ENCODE results near the gene CSGALNACT2. TPM values are rescaled to one million over a fixed set of nuclear protein-coding genes. Genes with fewer than 3 reads are reported as not detected.

Gene CSGALNACT2
- total and polyA plus RNA-seq, 11 donors, result 2.6 to 17.7 (median 8.8) TPM

GRCh38 chr10:43127442-43127841 lies 10.8 kb upstream of the CSGALNACT2 start:
- Histone ChIP-seq H3K9me3 (no peaks in the 10 kb centered on the region), H3K4me3 (no peak overlapping the region), H3K4me1 (peaks cover 0 to 43% (median 0%) of the 10 kb centered on the region in 12 donors), H3K36me3 (no peaks in the 10 kb centered on the region), H3K27ac (peak overlapping the region in 1 of 12 donors; percentile 59), H3K27me3 (peaks cover 0 to 4% (median 0%) of the 10 kb centered on the region in 9 donors)
- ATAC-seq (no peak), DNase-seq (peak in 1 of 5 donors; percentile 5)
- intact Hi-C loops (cut with DNase I), result no loop called here
- TF ChIP-seq CTCF (IDR thresholded peaks at IDR 0.05), result no peak
- no peak for TF ChIP-seq POLR2A (IDR thresholded peaks at IDR 0.05)
- 85 to 89% (median 88%) methylated on average over 9 of the region's 9 CpGs for WGBS, 4 donors

DNA sequence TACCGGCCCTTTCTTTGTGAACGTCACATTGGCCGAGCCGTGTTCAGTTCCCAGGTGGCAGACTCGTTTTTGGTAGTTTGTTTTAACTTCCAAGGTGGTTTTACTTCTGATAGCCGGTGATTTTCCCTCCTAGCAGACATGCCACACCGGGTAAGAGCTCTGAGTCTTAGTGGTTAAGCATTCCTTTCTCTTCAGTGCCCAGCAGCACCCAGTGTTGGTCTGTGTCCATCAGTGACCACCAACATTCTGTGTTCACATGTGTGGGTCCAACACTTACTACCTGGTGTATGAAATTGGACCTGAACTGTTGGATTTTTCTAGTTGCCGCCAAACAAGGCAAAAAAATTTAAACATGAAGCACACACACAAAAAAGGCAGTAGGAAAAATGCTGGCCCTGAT lies 9.9 kb upstream of the CSGALNACT2 start:
- H3K36me3 ChIP-seq, result no peaks in the 10 kb centered on the region
- 80 to 88% (median 82%) methylated on average over 8 of the region's 8 CpGs for WGBS, 4 donors
- intact Hi-C loops (cut with DNase I), result no loop called here
- no peaks in the 10 kb centered on the region for H3K9me3 ChIP-seq
- H3K4me3 ChIP-seq, result no peak overlapping the region
- peak overlapping the region in 1 of 12 donors; percentile 91 for H3K27ac ChIP-seq
- ATAC-seq (no peak), DNase-seq (peak in 1 of 5 donors; percentile 2)
- TF ChIP-seq CTCF (IDR thresholded peaks at IDR 0.05) (no peak), POLR2A (IDR thresholded peaks at IDR 0.05) (no peak)
- peaks cover 0 to 51% (median 0%) of the 10 kb centered on the region in 12 donors for H3K4me1 ChIP-seq
- peaks cover 0 to 4% (median 0%) of the 10 kb centered on the region in 9 donors for H3K27me3 ChIP-seq

GRCh38 chr10:43128958-43129706 lies 9.1 kb upstream of the CSGALNACT2 start:
- no peak for TF ChIP-seq POLR2A (IDR thresholded peaks at IDR 0.05)
- no peak for TF ChIP-seq CTCF (IDR thresholded peaks at IDR 0.05)
- Histone ChIP-seq H3K4me3 (no peak overlapping the region), H3K36me3 (no peaks in the 10 kb centered on the region), H3K27ac (peak overlapping the region in 3 of 12 donors; percentile 9 to 91 (median 10)), H3K4me1 (peaks cover 0 to 59% (median 0%) of the 10 kb centered on the region in 12 donors), H3K9me3 (no peaks in the 10 kb centered on the region), H3K27me3 (peaks cover 0 to 1% (median 0%) of the 10 kb centered on the region in 9 donors)
- ATAC-seq (peak; percentile 44 to 78 (median 62)), DNase-seq (peak in 1 of 5 donors; percentile 18)
- intact Hi-C loops (cut with DNase I), result no loop called here
- WGBS, 4 donors, result 76 to 80% (median 78%) methylated on average over 5 to 6 of the region's 6 CpGs

GRCh38 chr10:43130770-43131171 lies 7.5 kb upstream of the CSGALNACT2 start:
- Histone ChIP-seq H3K27me3 (no peaks in the 10 kb centered on the region), H3K36me3 (no peaks in the 10 kb centered on the region), H3K4me1 (peaks cover 0 to 60% (median 0%) of the 10 kb centered on the region in 12 donors), H3K4me3 (no peak overlapping the region), H3K27ac (no peak overlapping the region), H3K9me3 (no peaks in the 10 kb centered on the region)
- DNase-seq (peak in 1 of 5 donors; percentile 17), ATAC-seq (no peak)
- intact Hi-C loops (cut with DNase I), result no loop called here
- WGBS, 4 donors, result 76 to 83% (median 81%) methylated on average over 13 to 18 of the region's 18 CpGs
- no peak for TF ChIP-seq POLR2A (IDR thresholded peaks at IDR 0.05)
- no peak for TF ChIP-seq CTCF (IDR thresholded peaks at IDR 0.05)
